Testis (tissue), 3 donors: ENCODE results near the gene MAJIN. TPM values are rescaled to one million over a fixed set of nuclear protein-coding genes. Genes with fewer than 3 reads are reported as not detected.

Experiments used
- DNase-seq: peaks from one replicate; pipeline ENCODE4 v3.0.0-alpha.2; 2019
- H3K27ac ChIP-seq, 2 donors: fragments of 200-600 bp; sonication (generic); one replicate each; pipeline ENCODE4 v1.5.1; 2019
- H3K27me3 ChIP-seq: fragments of 200-600 bp; sonication (generic); one replicate; pipeline ENCODE4 v1.5.1; 2019
- H3K36me3 ChIP-seq: fragments of 200-600 bp; sonication (generic); one replicate; pipeline ENCODE4 v1.5.1; 2017; ENCODE audit warnings: low read depth; ENCODE audit errors: missing control alignments
- H3K4me1 ChIP-seq: fragments of 200-600 bp; sonication (generic); one replicate; pipeline ENCODE4 v1.5.1; 2019
- H3K4me3 ChIP-seq, 2 donors: fragments of 200-600 bp; sonication (generic); one replicate each; pipeline ENCODE4 v1.5.1; 2017 to 2019
- H3K9me3 ChIP-seq: fragments of 200-600 bp; sonication (generic); one replicate; pipeline ENCODE4 v1.5.1; 2017
- CTCF ChIP-seq, 3 experiments: fragments of 450-650 bp in 2 of 3; fragments of 200-600 bp in 1 of 3; sonication (generic) in 1 of 3; IDR thresholded peaks; one replicate each; pipeline ENCODE4 v1.5.1; 2016 to 2019; ENCODE audit warnings: antibody characterized with exemption in 3 of 3, mild to moderate bottlenecking in 2 of 3, moderate library complexity in 1 of 3
- POLR2A ChIP-seq: fragments of 450-650 bp; IDR thresholded peaks from one replicate; pipeline ENCODE4 v1.6.1; 2017; ENCODE audit warnings: antibody characterized with exemption, mild to moderate bottlenecking, moderate library complexity
- WGBS, 2 donors: methylation state at CpG; one replicate each; pipeline ENCODE4 v1.1.5; 2018; 5-methylcytosine and 5-hydroxymethylcytosine counted together
- intact Hi-C: fragments of 100-400 bp; cut with DNase I; formaldehyde crosslinking; loops from one replicate; pipeline ENCODE4 v1.15.1; 2023; ENCODE audit warnings: low total_unique reads
- polyA plus RNA-seq: library from polyadenylated mRNA; stranded (reverse); fragments of 350-450 nt; fragmentation: Illumina TruSeq; extraction: RNeasy Lipid Tissue Mini Kit (QIAGEN cat#74804); gene quantifications from one replicate; pipeline ENCODE4 v1.2.3, GENCODE V29; 2014; ENCODE audit warnings: low read depth, low replicate concordance; ENCODE audit not compliant: insufficient read depth
- total RNA-seq, 2 donors: library from RNA; depleted of rRNA; stranded (reverse); fragments of >200 nt; gene quantifications; one replicate each; pipeline ENCODE4 v1.2.3, GENCODE V29; 2016

The MAJIN gene
- total and polyA plus RNA-seq, 3 donors from 2014 or later = 14.4 to 36.4 (median 34.8) TPM

- H3K27me3 ChIP-seq = no peaks in the 10 kb centered on the region
- no peaks in the 10 kb centered on the region for H3K36me3 ChIP-seq
- WGBS, 2 donors = 63 to 77% methylated on average over 12 to 17 of the region's 24 CpGs
- H3K27ac ChIP-seq = no peak overlapping the region
- TF ChIP-seq POLR2A = no peak
- TF ChIP-seq CTCF (IDR thresholded peaks at IDR 0.05) = no peak
- intact Hi-C loops = no loop called here
- no peak for DNase-seq
- no peaks in the 10 kb centered on the region for H3K9me3 ChIP-seq
- H3K4me1 ChIP-seq = peaks cover 18% of the 10 kb centered on the region
- H3K4me3 ChIP-seq = no peak overlapping the region
Measured at GRCh38 chr11:64925536-64926436, 46.1 kb downstream of the MAJIN start.

- Histone ChIP-seq H3K27ac (peak overlapping the region; percentile 82 to 89), H3K36me3 (no peaks in the 10 kb centered on the region), H3K9me3 (no peaks in the 10 kb centered on the region), H3K27me3 (no peaks in the 10 kb centered on the region), H3K4me3 (peak overlapping the region; percentile 80 to 85), H3K4me1 (peaks cover 18% of the 10 kb centered on the region)
- no peak for DNase-seq
- TF ChIP-seq CTCF (IDR thresholded peaks at IDR 0.05) = no peak
- TF ChIP-seq POLR2A = no peak
- 1 to 3% methylated on average over 9 to 24 of the region's 24 CpGs for WGBS, 2 donors
- intact Hi-C loops = no loop called here
Measured at GRCh38 chr11:64924910-64925284, 47.0 kb downstream of the MAJIN start.

- H3K4me1 ChIP-seq = peaks cover 18% of the 10 kb centered on the region
- peak; percentile 96 for DNase-seq
- H3K4me3 ChIP-seq = peak within 1 kb of the TSS; percentile 80 to 85
- H3K27ac ChIP-seq = peak within 1 kb of the TSS; percentile 82 to 89
- H3K27me3 ChIP-seq = no peaks in the 10 kb centered on the region
- TF ChIP-seq CTCF (IDR thresholded peaks at IDR 0.05) (peak in 1 of 3 experiments; percentile 32), POLR2A (no peak)
- intact Hi-C loops = no loop called here
- no peaks in the 10 kb centered on the region for H3K36me3 ChIP-seq
- H3K9me3 ChIP-seq = no peaks in the 10 kb centered on the region
- 3 to 4% methylated on average over 14 to 20 of the region's 47 CpGs for WGBS, 2 donors
Measured at GRCh38 chr11:64923944-64924909, 47.7 kb downstream of the MAJIN start, which contains the start of gene PPP2R5B. Gene PPP2R5B, plus strand, starts transcription at chr11:64924689. Its CDS starts 1,046 bp downstream, at chr11:64925735.

GRCh38 chr11:64923151-64923661 is 48.7 kb downstream of the MAJIN start:
- Histone ChIP-seq H3K4me3 (no peak overlapping the region), H3K9me3 (no peaks in the 10 kb centered on the region), H3K27me3 (no peaks in the 10 kb centered on the region), H3K36me3 (no peaks in the 10 kb centered on the region), H3K27ac (no peak overlapping the region), H3K4me1 (peaks cover 20% of the 10 kb centered on the region)
- no peak for DNase-seq
- intact Hi-C loops = no loop called here
- TF ChIP-seq CTCF (IDR thresholded peaks at IDR 0.05) = no peak
- no peak for TF ChIP-seq POLR2A
- WGBS, 2 donors = 95 to 100% methylated on average over 2 to 11 of the region's 11 CpGs
